HG03025 (cell line): ENCODE results near the gene ZNF280A.
"Not testable (repeated sequence)": the region's sequence is repeated elsewhere in the genome, so short reads cannot be mapped to it uniquely, and the experiment has no call there.

ENCODE experiments used
- ATAC-seq: cut with Tn5 transposase; IDR thresholded peaks from one replicate; pipeline ENCODE4 v1.9.1; 2021; ENCODE audit warnings: mild to moderate bottlenecking, moderate library complexity; ENCODE audit not compliant: unreplicated experiment, low FRiP score

Gene ZNF280A

DNA sequence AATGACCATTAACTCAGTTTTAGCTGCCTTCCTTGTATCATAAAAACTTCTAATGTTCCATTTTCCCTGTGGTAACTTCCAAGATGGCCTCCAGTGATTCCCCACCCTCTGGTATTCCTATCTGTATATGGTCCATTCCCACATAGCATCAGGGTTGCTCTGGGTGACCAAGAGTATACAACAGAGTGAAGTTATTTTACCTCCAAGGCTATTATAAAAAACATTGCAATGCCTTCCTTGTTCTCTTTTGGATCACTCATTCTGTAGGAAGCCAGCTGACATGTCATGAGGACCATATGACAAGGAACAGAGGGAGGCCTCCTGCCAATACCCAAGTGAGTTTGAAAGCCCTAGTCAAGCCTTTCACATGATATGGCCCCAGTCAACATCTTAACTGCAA, 41.6 kb downstream of the ZNF280A start:
- no peak for ATAC-seq

DNA sequence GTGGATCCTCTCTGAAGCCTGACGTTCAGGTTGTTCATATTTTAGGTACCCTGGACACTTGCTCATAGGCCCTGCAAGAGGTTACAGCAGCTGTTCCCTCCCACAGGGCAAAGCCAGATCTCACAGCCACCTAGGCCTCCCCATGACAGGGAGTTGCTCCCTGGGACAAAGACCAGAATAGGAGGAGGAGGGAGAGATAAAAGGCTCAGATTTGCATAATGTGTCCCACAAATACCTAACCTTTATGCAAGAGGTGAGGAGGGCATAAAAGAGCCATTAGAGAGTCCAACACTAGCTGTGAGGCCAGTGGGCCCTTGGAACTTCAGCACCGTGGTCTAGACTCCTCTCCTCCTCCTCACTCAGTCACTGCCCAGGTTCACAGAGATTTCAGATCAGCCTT, 45.3 kb downstream of the ZNF280A start:
- ATAC-seq: no peak

DNA sequence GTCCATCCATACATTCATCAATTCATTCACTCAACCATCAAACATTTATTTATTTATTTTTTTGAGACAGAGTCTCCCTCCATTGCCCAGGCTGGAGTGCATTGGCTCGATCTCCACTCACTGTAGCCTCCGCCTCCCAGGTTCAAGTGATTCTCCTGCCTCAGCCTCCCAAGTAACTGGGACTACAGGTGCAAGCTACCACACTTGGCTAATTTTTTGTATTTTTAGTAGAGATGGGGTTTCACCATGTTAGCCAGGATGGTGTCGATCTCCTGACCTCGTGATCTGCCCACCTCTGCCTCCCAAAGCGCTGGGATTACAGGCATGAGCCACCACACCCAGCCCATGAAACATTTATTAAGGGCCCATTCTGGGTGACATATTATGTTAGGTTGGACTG, 49.0 kb downstream of the ZNF280A start:
- ATAC-seq: not testable (repeated sequence)

DNA sequence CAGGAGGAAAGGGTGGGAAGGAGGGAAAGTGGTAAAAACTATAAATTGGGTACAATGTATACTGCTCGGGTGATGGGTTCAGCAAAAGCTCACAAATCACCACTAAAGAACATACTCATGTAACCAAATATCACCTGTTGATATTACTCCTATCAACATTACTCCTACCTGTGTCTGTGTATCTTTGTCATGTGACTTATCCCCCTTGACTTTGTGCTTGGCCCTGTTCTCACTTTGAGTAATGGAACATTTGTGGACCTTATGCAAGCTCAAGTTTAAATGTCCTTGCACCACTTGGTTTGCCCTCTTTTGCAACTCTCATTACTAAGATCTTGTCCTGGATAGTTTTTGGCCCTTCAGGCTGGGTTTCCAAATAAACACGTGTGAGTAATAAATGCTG, 50.5 kb downstream of the ZNF280A start:
- ATAC-seq: no peak

DNA sequence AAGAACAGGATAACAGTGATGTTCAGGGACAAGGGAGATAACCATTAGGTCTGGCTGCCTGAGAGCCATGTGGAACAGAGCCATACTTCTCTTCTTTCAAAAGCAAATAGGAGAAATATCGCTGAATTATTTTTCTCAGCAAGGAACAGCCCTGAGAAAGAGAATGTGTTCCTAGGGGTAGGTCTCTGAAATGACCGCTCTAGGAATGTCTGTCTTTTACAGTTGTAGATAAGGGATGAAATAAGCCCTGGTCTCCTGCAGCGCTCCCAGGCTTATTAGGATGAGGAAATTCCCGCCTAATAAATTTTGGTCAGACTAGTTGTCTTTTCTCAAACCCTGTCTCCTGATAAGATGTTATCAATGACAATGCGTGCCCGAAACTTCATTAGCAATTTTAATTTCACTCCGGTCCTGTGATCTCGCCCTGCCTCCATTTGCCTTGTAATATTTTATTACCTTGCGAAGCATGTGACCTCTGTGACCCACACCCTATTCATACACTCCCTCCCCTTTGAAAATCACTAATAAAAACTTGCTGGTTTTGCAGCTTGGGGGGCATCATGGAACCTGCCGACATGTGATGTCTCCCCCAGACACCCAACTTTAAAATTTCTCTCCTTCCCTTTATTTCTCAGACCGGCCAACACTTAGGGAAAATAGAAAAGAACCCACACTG, 51.1 kb downstream of the ZNF280A start:
- ATAC-seq: not testable (repeated sequence)

DNA sequence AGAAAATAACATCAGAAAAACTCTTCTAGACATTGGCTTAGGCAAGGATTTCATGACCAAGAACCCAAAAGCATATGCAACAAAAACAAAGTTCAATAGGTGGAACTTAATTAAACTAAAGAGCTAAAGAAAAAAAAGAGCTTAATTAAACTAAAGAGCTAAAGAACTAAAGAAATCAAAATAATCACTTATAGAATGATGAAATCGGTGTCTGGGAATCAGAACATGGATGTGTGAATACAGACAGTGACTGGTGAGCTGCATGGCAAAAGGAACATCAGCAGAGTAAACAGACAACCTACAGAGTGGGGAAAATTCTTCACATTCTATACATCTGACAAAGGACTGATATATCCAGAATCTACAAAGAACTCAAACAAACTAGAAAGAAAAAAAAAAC, 53.0 kb downstream of the ZNF280A start:
- no peak for ATAC-seq

DNA sequence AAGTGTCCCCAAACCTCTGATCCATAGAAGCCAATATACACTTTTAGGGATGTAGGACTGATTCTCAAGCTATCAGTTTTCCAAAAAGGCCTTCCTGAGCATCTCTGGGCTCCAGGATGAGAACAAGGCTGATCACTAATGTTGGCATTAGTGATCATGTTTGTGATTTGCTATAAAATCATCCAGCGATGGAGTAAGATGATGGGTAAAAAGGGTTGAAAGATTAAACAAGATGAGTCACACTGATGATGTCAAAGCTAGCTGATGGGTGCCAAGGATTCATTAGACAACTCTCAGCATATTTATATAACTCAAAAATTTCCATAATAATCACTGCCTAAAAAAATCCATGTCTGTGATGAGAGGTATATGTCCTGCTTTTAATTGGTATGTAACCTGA, 54.3 kb downstream of the ZNF280A start:
- no peak for ATAC-seq

DNA sequence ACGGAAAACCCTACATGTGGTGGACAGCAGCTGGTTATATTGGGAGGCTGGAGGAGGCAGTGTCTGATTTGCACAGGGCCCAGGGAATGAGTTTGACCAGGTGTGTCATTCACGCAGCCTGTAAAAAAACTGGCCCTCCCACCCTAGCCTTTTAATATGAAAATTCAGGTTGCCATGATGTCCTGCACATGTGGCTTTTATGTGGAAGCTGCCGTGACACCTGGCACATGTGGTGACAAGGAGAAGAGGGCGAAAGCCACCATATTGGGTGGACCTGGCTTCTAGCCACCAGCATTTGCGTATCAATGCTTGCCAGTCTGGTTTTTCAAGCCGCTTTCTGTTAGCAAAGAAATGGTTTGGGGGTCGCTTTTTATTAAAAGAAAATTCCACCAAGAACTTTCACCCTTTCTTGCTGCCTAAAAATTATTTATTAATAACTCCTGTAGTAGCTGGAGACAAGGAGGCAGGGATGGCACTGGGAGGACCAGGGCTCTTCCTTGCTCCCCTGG, 54.9 kb downstream of the ZNF280A start:
- no peak for ATAC-seq

DNA sequence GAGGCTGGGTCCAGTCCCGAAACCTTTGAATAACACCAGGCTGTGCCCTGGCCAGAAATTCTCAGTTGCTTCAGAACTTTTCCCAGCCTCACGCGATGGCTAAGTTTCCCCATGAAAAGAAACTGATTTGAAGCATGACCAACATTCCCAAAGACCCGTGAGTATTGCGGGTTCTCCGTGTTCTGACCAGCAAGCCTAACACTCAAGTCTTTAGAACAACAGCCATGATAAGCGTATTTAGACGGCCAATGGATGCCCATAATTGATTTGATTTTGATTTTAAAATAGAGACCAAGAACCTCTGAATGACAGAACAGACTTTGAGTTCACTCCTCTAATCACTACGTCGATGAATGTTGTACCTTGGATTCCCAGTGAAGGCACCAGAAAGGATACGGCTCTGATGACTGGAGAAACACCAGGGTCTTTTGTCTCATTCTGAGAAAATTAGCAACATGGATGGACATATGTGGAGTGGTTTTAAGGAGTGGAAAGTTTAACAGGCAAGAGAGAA, 55.5 kb downstream of the ZNF280A start:
- ATAC-seq: no peak

DNA sequence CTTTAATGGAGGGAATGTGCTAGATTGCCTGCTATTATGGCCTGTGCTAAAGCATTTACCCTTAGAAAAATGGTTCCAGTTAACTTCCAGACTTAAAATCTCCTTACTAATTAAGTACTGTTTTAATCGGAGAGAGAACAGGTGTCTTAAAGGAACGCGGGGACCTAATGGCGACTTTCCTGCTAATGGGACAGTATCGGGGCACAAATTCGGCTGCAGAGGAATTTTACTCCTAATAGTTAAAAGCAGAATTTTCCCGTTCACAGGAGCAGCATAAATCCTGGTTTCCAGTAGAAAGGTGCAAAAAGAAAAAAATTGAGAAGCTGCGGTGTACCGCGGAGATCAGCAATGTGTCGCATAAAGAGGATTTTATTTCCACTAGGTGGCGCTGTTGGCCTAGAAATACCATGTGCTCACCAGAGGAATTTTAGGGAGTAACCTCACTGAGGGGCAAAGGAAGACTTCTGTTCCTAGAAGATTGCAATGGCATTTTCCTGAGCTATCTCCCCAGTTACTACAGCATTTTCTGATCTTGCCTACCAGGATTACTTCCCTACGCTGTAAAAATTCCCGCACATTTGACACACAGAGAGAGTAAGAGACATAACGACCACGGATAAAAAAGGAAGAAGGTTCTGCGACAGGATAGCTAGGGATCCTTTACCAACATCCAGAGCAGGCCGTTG, 56.1 kb downstream of the ZNF280A start:
- ATAC-seq: no peak
